Ascending aorta (tissue), 2 donors: Measurements from ENCODE around the gene CCL7. TPM values are rescaled to one million over a fixed set of nuclear protein-coding genes. Genes with fewer than 3 reads are reported as not detected.
A peak's percentile ranks its signal among the peaks of the same experiment; 100 is the strongest.

ENCODE experiments used
- DNase-seq, 2 donors: peaks; one replicate each; pipeline ENCODE4 v3.0.0-alpha.2; 2019; ENCODE audit warnings: low spot score in 2 of 2
- H3K27ac ChIP-seq, 2 donors: fragments of 200-600 bp; sonication (generic); one replicate each; pipeline ENCODE4 v1.5.1; 2016 to 2017; ENCODE audit warnings: mild to moderate bottlenecking in 1 of 2
- H3K27me3 ChIP-seq: fragments of 200-600 bp; sonication (generic); one replicate; pipeline ENCODE4 v1.5.1; 2017
- H3K36me3 ChIP-seq, 2 donors: fragments of 200-600 bp; sonication (generic); one replicate each; pipeline ENCODE4 v1.5.1; 2016
- H3K4me1 ChIP-seq, 2 donors: fragments of 200-600 bp; sonication (generic); one replicate each; pipeline ENCODE4 v1.5.1; 2016 to 2017; ENCODE audit warnings: mild to moderate bottlenecking in 1 of 2
- H3K4me3 ChIP-seq, 2 donors: fragments of 200-600 bp; sonication (generic); one replicate each; pipeline ENCODE4 v1.5.1; 2016 to 2017; ENCODE audit warnings: mild to moderate bottlenecking in 1 of 2
- H3K9me3 ChIP-seq, 2 donors: fragments of 200-600 bp; sonication (generic); one replicate each; pipeline ENCODE4 v1.5.1; 2016
- CTCF ChIP-seq, 3 experiments: fragments of 200-600 bp in 2 of 3; fragments of 450-650 bp in 1 of 3; sonication (generic) in 2 of 3; IDR thresholded peaks; one replicate each; pipeline ENCODE4 v1.5.1; 2016 to 2019; ENCODE audit warnings: antibody characterized with exemption in 3 of 3, mild to moderate bottlenecking in 1 of 3, moderate library complexity in 1 of 3
- intact Hi-C: fragments of 100-400 bp; cut with DNase I; formaldehyde crosslinking; loops from one replicate; pipeline ENCODE4 v1.15.1; 2023
- total RNA-seq: library from RNA; depleted of rRNA; stranded (reverse); fragments of >200 nt; gene quantifications from one replicate; pipeline ENCODE4 v1.1.0, GENCODE V29; 2016

The CCL7 gene
- total RNA-seq, 1 donor from 2014 or later = not detected

GRCh38 chr17:34248511-34249024 lies 21.5 kb upstream of the CCL7 start:
- Histone ChIP-seq H3K4me1 (peaks cover 46 to 61% of the 10 kb centered on the region in 2 donors), H3K4me3 (no peak overlapping the region), H3K9me3 (no peaks in the 10 kb centered on the region), H3K27me3 (no peaks in the 10 kb centered on the region), H3K36me3 (no peaks in the 10 kb centered on the region), H3K27ac (peak overlapping the region; percentile 76 to 87)
- TF ChIP-seq CTCF (IDR thresholded peaks at IDR 0.05) = no peak
- intact Hi-C loops = loop anchor here (5.0 kb wide), 1 partner anchor 59 kb away; no protein-coding TSS in a partner anchor
- no peak for DNase-seq

- H3K27me3 ChIP-seq = no peaks in the 10 kb centered on the region
- H3K4me3 ChIP-seq = no peak overlapping the region
- no peak for TF ChIP-seq CTCF (IDR thresholded peaks at IDR 0.05)
- DNase-seq = no peak
- no peaks in the 10 kb centered on the region for H3K36me3 ChIP-seq
- peaks cover 48 to 65% of the 10 kb centered on the region in 2 donors for H3K4me1 ChIP-seq
- intact Hi-C loops = loop anchor here (5.0 kb wide), 1 partner anchor 58 kb away; no protein-coding TSS in a partner anchor
- H3K27ac ChIP-seq = peak overlapping the region; percentile 68 to 87
- H3K9me3 ChIP-seq = no peaks in the 10 kb centered on the region
These were observed 21.0 kb upstream of the CCL7 start for GRCh38 chr17:34249061-34249460.

GRCh38 chr17:34249478-34249877 lies 20.5 kb upstream of the CCL7 start:
- no peaks in the 10 kb centered on the region for H3K9me3 ChIP-seq
- intact Hi-C loops = loop anchor here (5.0 kb wide), 1 partner anchor 58 kb away; no protein-coding TSS in a partner anchor
- H3K4me1 ChIP-seq = peaks cover 52 to 69% of the 10 kb centered on the region in 2 donors
- H3K27ac ChIP-seq = peak overlapping the region; percentile 68 to 87
- no peak overlapping the region for H3K4me3 ChIP-seq
- H3K36me3 ChIP-seq = no peaks in the 10 kb centered on the region
- no peaks in the 10 kb centered on the region for H3K27me3 ChIP-seq
- no peak for DNase-seq
- no peak for TF ChIP-seq CTCF (IDR thresholded peaks at IDR 0.05)

GRCh38 chr17:34251186-34251585 lies 18.8 kb upstream of the CCL7 start:
- intact Hi-C loops = loop anchor here (5.0 to 10.0 kb wide), 4 partner anchors 771 to 1554 kb away; partner anchors contain the start of genes SLFN5 and TAF15
- Histone ChIP-seq H3K27ac (peak overlapping the region; percentile 87 to 89), H3K4me3 (no peak overlapping the region), H3K36me3 (no peaks in the 10 kb centered on the region), H3K9me3 (no peaks in the 10 kb centered on the region), H3K27me3 (no peaks in the 10 kb centered on the region), H3K4me1 (peaks cover 55 to 82% of the 10 kb centered on the region in 2 donors)
- no peak for TF ChIP-seq CTCF (IDR thresholded peaks at IDR 0.05)
- DNase-seq = no peak

GRCh38 chr17:34252095-34252443 lies 18.0 kb upstream of the CCL7 start:
- peak overlapping the region in 1 of 2 donors; percentile 8 for H3K4me3 ChIP-seq

More at GRCh38 chr17:34252095-34252443, 18.0 kb upstream of the CCL7 start:
- Histone ChIP-seq H3K9me3 (no peaks in the 10 kb centered on the region), H3K27ac (peak overlapping the region; percentile 87 to 89), H3K27me3 (no peaks in the 10 kb centered on the region), H3K4me1 (peaks cover 55 to 84% of the 10 kb centered on the region in 2 donors), H3K36me3 (no peaks in the 10 kb centered on the region)
- intact Hi-C loops = loop anchor here (2.0 to 10.0 kb wide), 5 partner anchors 770 to 1553 kb away; partner anchors contain the start of genes SLFN12, SLFN5 and TAF15
- no peak for TF ChIP-seq CTCF (IDR thresholded peaks at IDR 0.05)
- no peak for DNase-seq
